SK-N-MC (cell line): ENCODE data around the gene CS.

Experiments used
- EZH2 ChIP-seq: fragments of 200-600 bp; sonication (generic); IDR thresholded peaks from one replicate; pipeline ENCODE4 v1.6.1; 2017; ENCODE audit warnings: antibody characterized with exemption
- FOXP2 ChIP-seq: optimal IDR thresholded peaks from 2 replicates; pipeline ENCODE3; 2011; ENCODE audit warnings: mild to moderate bottlenecking, moderate library complexity; ENCODE audit not compliant: insufficient read depth; ENCODE audit errors: extremely low read length, control extremely low read depth
- POLR2AphosphoS5 ChIP-seq: IDR thresholded peaks from 2 replicates; pipeline ENCODE4 v1.6.1; 2012; ENCODE audit warnings: mild to moderate bottlenecking, low read depth, low read length, borderline replicate concordance

DNA sequence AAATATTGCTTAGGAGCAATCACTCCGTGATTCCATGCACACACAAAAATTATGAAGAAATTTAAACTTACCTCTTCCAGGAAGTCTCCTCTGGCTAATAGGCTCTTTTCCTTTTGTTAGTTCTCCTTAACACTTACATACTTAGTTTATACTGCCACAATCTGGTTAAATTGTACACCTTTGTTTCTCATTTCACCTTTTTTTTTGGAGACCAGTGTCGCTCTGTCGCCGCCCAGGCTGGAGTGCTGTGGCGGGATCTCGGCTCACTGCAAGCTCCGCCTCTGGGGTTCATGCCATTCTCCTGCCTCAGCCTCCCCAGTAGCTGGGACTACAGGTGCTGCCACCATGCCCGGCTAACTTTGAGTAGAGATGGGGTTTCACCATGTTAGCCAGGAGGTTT, 39.8 kb downstream of the CS start:
- TF ChIP-seq EZH2 = no peak
- no peak for TF ChIP-seq POLR2AphosphoS5
- no peak for TF ChIP-seq FOXP2
